Spleen (tissue), 11 donors: ENCODE measurements around the gene MORC1. TPM values are rescaled to one million over a fixed set of nuclear protein-coding genes. Genes with fewer than 3 reads are reported as not detected.

Experiments
- DNase-seq: peaks from one replicate; pipeline ENCODE4 v3.0.0-alpha.2; 2020
- H3K27ac ChIP-seq, 8 donors: fragments of 200-600 bp; sonication (generic) in 7 of 8; 1 replicate in 4 of 8; 2 replicates in 4 of 8; pipeline versions ENCODE4 v1.5.0 to v1.8.0; 2016 to 2021; ENCODE audit warnings: inconsistent platforms in 4 of 8, mild to moderate bottlenecking in 4 of 8, moderate library complexity in 1 of 8
- H3K27me3 ChIP-seq, 7 donors: fragments of 200-600 bp; sonication (generic) in 6 of 7; replicated peaks in 1 of 7; 1 replicate in 4 of 7; 2 replicates in 3 of 7; pipeline versions ENCODE4 v1.5.0 to v1.8.0; 2016 to 2021; ENCODE audit warnings: inconsistent platforms in 3 of 7, mild to moderate bottlenecking in 1 of 7
- H3K36me3 ChIP-seq, 6 donors: fragments of 200-600 bp; sonication (generic) in 5 of 6; 1 replicate in 4 of 6; 2 replicates in 2 of 6; pipeline versions ENCODE4 v1.5.0 to v1.8.0; 2016 to 2021; ENCODE audit warnings: inconsistent platforms in 2 of 6
- H3K4me1 ChIP-seq, 6 donors: fragments of 200-600 bp; sonication (generic) in 5 of 6; 1 replicate in 3 of 6; 2 replicates in 3 of 6; pipeline versions ENCODE4 v1.5.0 to v1.8.0; 2016 to 2021; ENCODE audit warnings: inconsistent platforms in 3 of 6
- H3K4me3 ChIP-seq, 8 donors: fragments of 200-600 bp; sonication (generic) in 7 of 8; 1 replicate in 4 of 8; 2 replicates in 4 of 8; pipeline versions ENCODE4 v1.5.0 to v1.8.0; 2016 to 2021; ENCODE audit warnings: inconsistent platforms in 4 of 8, mild to moderate bottlenecking in 4 of 8, moderate library complexity in 2 of 8
- H3K9me3 ChIP-seq, 8 donors: fragments of 200-600 bp; sonication (generic) in 7 of 8; 1 replicate in 4 of 8; 2 replicates in 4 of 8; pipeline versions ENCODE4 v1.5.0 to v1.8.0; 2016 to 2021; ENCODE audit warnings: inconsistent platforms in 4 of 8
- CTCF ChIP-seq, 11 experiments: fragments of 200-600 bp in 7 of 11; fragments of 450-650 bp in 4 of 11; sonication (generic) in 4 of 11; IDR thresholded peaks in 8 of 11; conservative IDR thresholded peaks in 3 of 11; 1 replicate in 7 of 11; 2 replicates in 4 of 11; pipeline versions ENCODE4 v1.4.0 to v1.8.0; 2016 to 2021; ENCODE audit warnings: antibody characterized with exemption in 11 of 11, inconsistent platforms in 4 of 11, mild to moderate bottlenecking in 1 of 11
- POLR2A ChIP-seq, 3 donors: fragments of 450-650 bp; IDR thresholded peaks; one replicate each; pipeline ENCODE4 v1.5.1; 2017; ENCODE audit warnings: antibody characterized with exemption in 3 of 3, mild to moderate bottlenecking in 1 of 3
- POLR2AphosphoS5 ChIP-seq, 3 donors: sonication (generic); formaldehyde crosslinking; IDR thresholded peaks; one replicate each; pipeline ENCODE4 v1.5.1; 2017; ENCODE audit warnings: antibody characterized with exemption in 3 of 3
- whole genome bisulfite sequencing, 5 donors: extraction: QIAGEN DNeasy Blood & Tissue Kit in 3 of 5; methylation state at CpG; one replicate each; pipeline versions ENCODE4 v1.1.5 to v1.1.7; 2013 to 2018; 5-methylcytosine and 5-hydroxymethylcytosine counted together
- intact Hi-C: fragments of 100-400 bp; cut with DNase I; formaldehyde crosslinking; loops from one replicate; pipeline ENCODE4 v1.15.0; 2023; ENCODE audit warnings: low total_unique reads
- polyA plus RNA-seq, 3 donors: library from polyadenylated mRNA; stranded (reverse); fragments of 200-250 nt; gene quantifications; one replicate each; pipeline ENCODE4 v1.2.1, GENCODE V29; 2013
- total RNA-seq, 7 donors: library from RNA; depleted of rRNA in 3 of 7; stranded (reverse); fragments of >200 nt in 3 of 7; fragmentation: NEBNext Ultra II Directional in 4 of 7; extraction: Animal tissue kit (Norgen Biotek cat#: 25700) in 4 of 7; gene quantifications; one replicate each; pipeline versions ENCODE4 v1.1.0 to v1.2.1, GENCODE V29; 2016 to 2021
- donor health status: healthy with polysubstance abuse.
- donor health status: DM: no; HTN: no; CAD: no; lungs with moderate emphysema.
- donor health status: DM: no; HTN: no; CAD: no.
- donor health status: Bipolar disorder and iron deficiency.
- donor health status: healthy.
- donor health status: DM: no; HTN: no; CAD: no.
- donor health status: DM: yes; HTN: yes; CAD: no.

MORC1 gene
- total and polyA plus RNA-seq, 10 donors: 0.03 to 0.24 (median 0.13) TPM; not detected in 6

DNA sequence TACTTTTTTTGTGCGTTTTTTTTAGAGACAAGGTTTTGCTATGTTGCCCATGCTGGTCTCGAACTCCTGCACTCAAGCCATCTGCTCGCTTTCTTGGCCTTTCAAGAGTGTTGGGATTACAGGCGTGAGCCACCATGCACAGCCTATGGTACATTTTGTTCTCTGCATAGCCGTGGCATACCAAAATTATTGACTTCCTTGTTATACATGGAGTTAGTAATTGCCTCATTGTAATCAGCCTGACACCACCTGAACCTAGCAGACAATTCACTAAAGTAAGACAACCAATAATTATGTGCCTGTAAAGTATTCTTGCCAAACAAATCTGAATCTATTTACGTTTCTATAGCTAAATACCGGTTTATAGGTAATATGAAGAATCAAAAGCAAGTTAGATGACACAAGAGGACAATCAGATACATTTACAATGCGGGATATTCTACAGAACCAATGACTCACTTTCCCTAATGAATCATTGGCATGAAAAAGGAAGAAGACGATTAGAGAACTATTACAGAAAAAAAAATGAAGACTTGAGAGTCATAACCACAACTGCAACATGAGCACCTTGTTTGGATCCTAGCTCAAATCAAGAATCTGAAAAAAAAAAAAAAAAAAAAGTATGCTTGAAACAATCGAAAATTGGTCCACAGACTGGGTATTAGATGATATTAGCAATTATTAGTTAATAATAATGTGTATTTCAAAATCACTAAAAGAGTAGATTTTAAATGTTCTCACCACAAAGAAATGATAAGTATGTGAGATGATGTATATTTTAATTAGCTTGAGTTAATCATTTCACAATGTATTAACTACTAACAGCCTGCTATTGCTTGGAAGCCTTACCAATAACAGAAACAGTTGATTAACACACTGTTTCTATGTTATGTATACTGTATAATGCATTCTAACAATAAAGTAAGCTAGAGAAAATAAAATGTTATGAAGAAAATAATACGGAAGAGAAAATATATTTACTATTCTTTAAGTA, 171.3 kb downstream of the MORC1 start:
- H3K27me3 ChIP-seq: peaks cover 0 to 4% (median 0%) of the 10 kb centered on the region in 7 donors
- 78 to 84% (median 83%) methylated on average over 11 of the region's 11 CpGs for WGBS, 5 donors
- no peaks in the 10 kb centered on the region for H3K4me1 ChIP-seq
- no peak overlapping the region for H3K4me3 ChIP-seq
- no peak for TF ChIP-seq POLR2A (IDR thresholded peaks at IDR 0.05)
- no peak for TF ChIP-seq CTCF (IDR thresholded peaks at IDR 0.05 in 8 of 11, conservative IDR thresholded peaks at IDR 0.05 in 3 of 11)
- no peak for TF ChIP-seq POLR2AphosphoS5 (IDR thresholded peaks at IDR 0.05)
- intact Hi-C loops: no loop called here
- no peaks in the 10 kb centered on the region for H3K9me3 ChIP-seq
- DNase-seq: no peak
- no peaks in the 10 kb centered on the region for H3K36me3 ChIP-seq
- H3K27ac ChIP-seq: no peak overlapping the region

DNA sequence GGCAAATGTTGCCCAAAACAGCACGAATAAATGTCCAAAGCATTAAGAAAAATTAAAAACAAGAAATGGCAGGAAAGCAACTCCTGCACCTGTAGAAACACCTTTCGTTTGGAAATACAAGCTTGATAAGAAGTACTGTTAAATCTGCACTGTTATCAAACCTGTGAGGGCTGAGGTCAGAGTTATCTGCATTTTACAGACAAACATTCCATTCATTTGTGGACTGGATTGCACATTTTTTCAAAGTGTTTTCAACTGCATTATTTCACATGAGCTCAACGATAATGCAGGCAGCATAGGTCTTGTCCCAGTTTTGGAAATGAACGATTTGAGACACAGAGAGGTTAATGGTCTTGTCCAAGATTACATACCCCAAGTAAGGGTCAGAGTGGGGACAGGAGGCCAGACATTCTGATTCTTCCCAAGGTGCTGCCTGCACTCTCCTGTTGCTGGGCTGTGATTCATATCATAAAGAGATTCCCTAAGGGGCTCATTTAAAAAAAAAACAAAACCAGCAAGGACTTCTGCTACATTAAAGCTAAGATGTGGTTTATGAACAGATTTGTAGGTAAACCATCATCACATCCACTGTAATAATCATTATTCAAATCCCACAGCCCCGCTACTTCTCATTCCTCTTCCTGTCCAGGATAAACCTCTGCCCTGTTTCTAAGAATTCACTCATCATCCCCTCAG, 177.2 kb downstream of the MORC1 start:
- Histone ChIP-seq H3K27ac (no peak overlapping the region), H3K9me3 (no peaks in the 10 kb centered on the region), H3K27me3 (no peaks in the 10 kb centered on the region), H3K36me3 (no peaks in the 10 kb centered on the region), H3K4me3 (no peak overlapping the region), H3K4me1 (no peaks in the 10 kb centered on the region)
- intact Hi-C loops: no loop called here
- no peak for DNase-seq
- WGBS, 5 donors: 60 to 67% (median 66%) methylated on average over 5 of the region's 5 CpGs
- TF ChIP-seq POLR2AphosphoS5 (IDR thresholded peaks at IDR 0.05) (no peak), CTCF (IDR thresholded peaks at IDR 0.05 in 8 of 11, conservative IDR thresholded peaks at IDR 0.05 in 3 of 11) (no peak), POLR2A (IDR thresholded peaks at IDR 0.05) (no peak)

GRCh38 chr3:108940166-108940565, 177.8 kb downstream of the MORC1 start:
- TF ChIP-seq CTCF (IDR thresholded peaks at IDR 0.05 in 8 of 11, conservative IDR thresholded peaks at IDR 0.05 in 3 of 11): no peak
- no peak for TF ChIP-seq POLR2AphosphoS5 (IDR thresholded peaks at IDR 0.05)
- TF ChIP-seq POLR2A (IDR thresholded peaks at IDR 0.05): no peak
- no peaks in the 10 kb centered on the region for H3K4me1 ChIP-seq

More at GRCh38 chr3:108940166-108940565, 177.8 kb downstream of the MORC1 start:
- H3K4me3 ChIP-seq: no peak overlapping the region
- DNase-seq: no peak
- H3K27me3 ChIP-seq: no peaks in the 10 kb centered on the region
- WGBS, 5 donors: 76 to 89% (median 82%) methylated on average over 4 of the region's 4 CpGs
- H3K9me3 ChIP-seq: no peaks in the 10 kb centered on the region
- H3K27ac ChIP-seq: no peak overlapping the region
- intact Hi-C loops: no loop called here
- no peaks in the 10 kb centered on the region for H3K36me3 ChIP-seq
